H9 (cell line): ENCODE measurements around the gene SEMA4A. TPM values are rescaled to one million over a fixed set of nuclear protein-coding genes. Genes with fewer than 3 reads are reported as not detected.

ENCODE experiments used
- DNase-seq: peaks from one replicate; pipeline ENCODE4 v3.0.0-alpha.2; 2017
- H2AFZ ChIP-seq: one replicate; pipeline ENCODE4 v1.6.1; 2013; ENCODE audit warnings: mild to moderate bottlenecking, low read length, control low read depth, moderate library complexity
- H2AK5ac ChIP-seq: 2 replicates; pipeline ENCODE4 v1.6.1; 2013; ENCODE audit warnings: low read length, control low read depth, mixed read lengths; ENCODE audit not compliant: insufficient read length
- H2BK120ac ChIP-seq: one replicate; pipeline ENCODE4 v1.6.1; 2013; ENCODE audit warnings: low read depth, mild to moderate bottlenecking, low read length, control low read depth, inconsistent platforms; ENCODE audit not compliant: poor library complexity, severe bottlenecking
- H2BK12ac ChIP-seq: 2 replicates; pipeline ENCODE4 v1.6.1; 2013; ENCODE audit warnings: low read length, control low read depth, mixed read lengths, low read depth; ENCODE audit not compliant: insufficient read length
- H2BK15ac ChIP-seq: 2 replicates; pipeline ENCODE4 v1.6.1; 2013; ENCODE audit warnings: low read depth, low read length, control low read depth
- H2BK20ac ChIP-seq: one replicate; pipeline ENCODE4 v1.6.1; 2013; ENCODE audit warnings: low read depth, mild to moderate bottlenecking, low read length, control low read depth, inconsistent platforms; ENCODE audit not compliant: poor library complexity, severe bottlenecking
- H2BK5ac ChIP-seq: 2 replicates; pipeline ENCODE4 v1.6.1; 2013; ENCODE audit warnings: low read length, control low read depth, mixed read lengths; ENCODE audit not compliant: insufficient read length
- H3K14ac ChIP-seq: 2 replicates; pipeline ENCODE4 v1.6.1; 2013; ENCODE audit warnings: low read length, control low read depth; ENCODE audit not compliant: insufficient read depth
- H3K18ac ChIP-seq: 2 replicates; pipeline ENCODE4 v1.6.1; 2013; ENCODE audit warnings: low read depth, mild to moderate bottlenecking, mixed read lengths, low read length, control low read depth; ENCODE audit not compliant: insufficient read length
- H3K23ac ChIP-seq: 2 replicates; pipeline ENCODE4 v1.6.1; 2013; ENCODE audit warnings: low read length, control low read depth, mixed read lengths, low read depth; ENCODE audit not compliant: insufficient read length
- H3K23me2 ChIP-seq: 2 replicates; pipeline ENCODE4 v1.6.1; 2013; ENCODE audit warnings: low read depth, mild to moderate bottlenecking, mixed read lengths, low read length, control low read depth; ENCODE audit not compliant: insufficient read length, poor library complexity, severe bottlenecking
- H3K27ac ChIP-seq: 2 replicates; pipeline ENCODE4 v1.5.1; 2013; ENCODE audit warnings: low read length, control low read depth, mixed read lengths, low read depth; ENCODE audit not compliant: insufficient read length
- H3K27me3 ChIP-seq: 2 replicates; pipeline ENCODE4 v1.6.1; 2013; ENCODE audit warnings: low read length, control low read depth, inconsistent platforms; ENCODE audit not compliant: insufficient read depth
- H3K4ac ChIP-seq: 2 replicates; pipeline ENCODE4 v1.6.1; 2013; ENCODE audit warnings: low read depth, mild to moderate bottlenecking, control low read depth, inconsistent platforms, low read length, moderate library complexity
- H3K4me1 ChIP-seq: 2 replicates; pipeline ENCODE4 v1.6.1; 2013; ENCODE audit warnings: low read length, control low read depth, inconsistent platforms; ENCODE audit not compliant: insufficient read depth
- H3K4me2 ChIP-seq: 2 replicates; pipeline ENCODE4 v1.6.1; 2013; ENCODE audit warnings: low read length, control low read depth, mixed read lengths; ENCODE audit not compliant: insufficient read length, insufficient read depth
- H3K56ac ChIP-seq: 2 replicates; pipeline ENCODE4 v1.6.1; 2013; ENCODE audit warnings: low read depth, mild to moderate bottlenecking, mixed read lengths, low read length, control low read depth; ENCODE audit not compliant: insufficient read length
- H3K79me1 ChIP-seq: 2 replicates; pipeline ENCODE4 v1.6.1; 2013; ENCODE audit warnings: low read depth, mild to moderate bottlenecking, moderate library complexity, low read length, control low read depth, inconsistent platforms; ENCODE audit not compliant: insufficient read depth, poor library complexity, severe bottlenecking
- H3K79me2 ChIP-seq: 2 replicates; pipeline ENCODE4 v1.6.1; 2013; ENCODE audit warnings: low read length, control low read depth, inconsistent platforms; ENCODE audit not compliant: insufficient read depth
- H3K9ac ChIP-seq: 2 replicates; pipeline ENCODE4 v1.6.1; 2013; ENCODE audit warnings: low read length, control low read depth, mixed read lengths; ENCODE audit not compliant: insufficient read length; ENCODE audit errors: extremely low read depth
- H3K9me3 ChIP-seq: one replicate; pipeline ENCODE4 v1.6.1; 2013; ENCODE audit warnings: low read depth, low read length, inconsistent platforms; ENCODE audit not compliant: control insufficient read depth
- H3T11ph ChIP-seq: one replicate; pipeline ENCODE4 v1.6.1; 2013; ENCODE audit warnings: mild to moderate bottlenecking, low read length, control low read depth, inconsistent platforms
- H4K20me1 ChIP-seq: one replicate; pipeline ENCODE4 v1.6.1; 2013; ENCODE audit not compliant: control insufficient read depth, insufficient read length, insufficient read depth
- H4K5ac ChIP-seq: 2 replicates; pipeline ENCODE4 v1.6.1; 2013; ENCODE audit warnings: low read depth, mild to moderate bottlenecking, mixed read lengths, low read length, control low read depth; ENCODE audit not compliant: insufficient read length
- H4K8ac ChIP-seq: replicated peaks from 2 replicates; pipeline ENCODE4 v1.6.1; 2013; ENCODE audit warnings: low read length, control low read depth, mixed read lengths, low read depth; ENCODE audit not compliant: insufficient read length
- H4K91ac ChIP-seq: 2 replicates; pipeline ENCODE4 v1.6.1; 2013; ENCODE audit warnings: low read depth, mild to moderate bottlenecking, moderate library complexity, mixed read lengths, low read length, control low read depth; ENCODE audit not compliant: insufficient read length
- H3K27ac Mint-ChIP-seq, 3 experiments: 2 replicates in 2 of 3; 3 replicates in 1 of 3; pipeline ENCODE4 v1.8.0; 2020 to 2021; ENCODE audit warnings: mixed read lengths in 3 of 3, mild to moderate bottlenecking in 1 of 3, moderate library complexity in 1 of 3
- H3K27me3 Mint-ChIP-seq: 2 replicates; pipeline ENCODE4 v1.8.0; 2021; ENCODE audit warnings: low read depth, mild to moderate bottlenecking, moderate library complexity, mixed read lengths
- H3K36me3 Mint-ChIP-seq, 3 experiments: 2 replicates in 2 of 3; 3 replicates in 1 of 3; pipeline ENCODE4 v1.8.0; 2020 to 2021; ENCODE audit warnings: low read depth in 3 of 3, mixed read lengths in 3 of 3; ENCODE audit not compliant: insufficient read depth in 1 of 3
- H3K4me1 Mint-ChIP-seq, 2 experiments: 2 replicates each; pipeline ENCODE4 v1.8.0; 2020; ENCODE audit warnings: mixed read lengths in 2 of 2
- H3K4me3 Mint-ChIP-seq, 2 experiments: 2 replicates in 1 of 2; 3 replicates in 1 of 2; pipeline ENCODE4 v1.8.0; 2020 to 2021; ENCODE audit warnings: mild to moderate bottlenecking in 2 of 2, mixed read lengths in 2 of 2, moderate library complexity in 1 of 2
- H3K9me3 Mint-ChIP-seq, 2 experiments: 2 replicates in 1 of 2; 3 replicates in 1 of 2; pipeline ENCODE4 v1.8.0; 2020; ENCODE audit warnings: mild to moderate bottlenecking in 2 of 2, mixed read lengths in 2 of 2, moderate library complexity in 1 of 2
- WGBS: extraction: QIAGEN DNeasy Blood & Tissue Kit; methylation state at CpG from one replicate; pipeline ENCODE4 v1.1.7; 2013; ENCODE audit warnings: missing lambda C conversion rate, low lambda C conversion rate, mixed read lengths; ENCODE audit not compliant: insufficient read length; ENCODE audit errors: extremely low coverage; 5-methylcytosine and 5-hydroxymethylcytosine counted together
- total RNA-seq: library from RNA; stranded (reverse); gene quantifications from 2 replicates; pipeline ENCODE4 v1.2.1, GENCODE V29; 2021
- TF ChIP-seq, protein P1 (sequence below): fragments of 200-600 bp; sonication (generic); conservative IDR thresholded peaks from 3 replicates; pipeline ENCODE4 v1.8.0; 2021; ENCODE audit warnings: antibody characterized with exemption, mild to moderate bottlenecking

Gene SEMA4A
- total RNA-seq, 1 experiment from 2014 or later, result 11.1 TPM

- WGBS, result no CpG with 5 or more reads among the region's 5 CpGs
- H3K18ac ChIP-seq, result no peak overlapping the region
- H2AFZ ChIP-seq, result no peak overlapping the region
- Mint-ChIP-seq H3K4me3 (no peak overlapping the region; a peak in 1 of 5 replicates), H3K27ac (no peak overlapping the region; a peak in 1 of 7 replicates), H3K9me3 (no peaks in the 10 kb centered on the region), H3K4me1 (peaks cover 29 to 32% of the 10 kb centered on the region in 2 experiments), H3K27me3 (no peaks in the 10 kb centered on the region), H3K36me3 (peaks cover 0 to 15% (median 3%) of the 10 kb centered on the region in 3 experiments; a peak in 5 of 7 replicates)
- H4K91ac ChIP-seq, result no peak overlapping the region
- H3K14ac ChIP-seq, result no peak overlapping the region
- no peaks in the 10 kb centered on the region for H3K27me3 ChIP-seq
- H2BK20ac ChIP-seq, result no peak overlapping the region
- no peak overlapping the region for H2BK12ac ChIP-seq
- H4K20me1 ChIP-seq, result no peaks in the 10 kb centered on the region
- H4K5ac ChIP-seq, result no peak overlapping the region
- no peak overlapping the region for H2AK5ac ChIP-seq
- no peak for DNase-seq
- TF ChIP-seq, protein P1, sequence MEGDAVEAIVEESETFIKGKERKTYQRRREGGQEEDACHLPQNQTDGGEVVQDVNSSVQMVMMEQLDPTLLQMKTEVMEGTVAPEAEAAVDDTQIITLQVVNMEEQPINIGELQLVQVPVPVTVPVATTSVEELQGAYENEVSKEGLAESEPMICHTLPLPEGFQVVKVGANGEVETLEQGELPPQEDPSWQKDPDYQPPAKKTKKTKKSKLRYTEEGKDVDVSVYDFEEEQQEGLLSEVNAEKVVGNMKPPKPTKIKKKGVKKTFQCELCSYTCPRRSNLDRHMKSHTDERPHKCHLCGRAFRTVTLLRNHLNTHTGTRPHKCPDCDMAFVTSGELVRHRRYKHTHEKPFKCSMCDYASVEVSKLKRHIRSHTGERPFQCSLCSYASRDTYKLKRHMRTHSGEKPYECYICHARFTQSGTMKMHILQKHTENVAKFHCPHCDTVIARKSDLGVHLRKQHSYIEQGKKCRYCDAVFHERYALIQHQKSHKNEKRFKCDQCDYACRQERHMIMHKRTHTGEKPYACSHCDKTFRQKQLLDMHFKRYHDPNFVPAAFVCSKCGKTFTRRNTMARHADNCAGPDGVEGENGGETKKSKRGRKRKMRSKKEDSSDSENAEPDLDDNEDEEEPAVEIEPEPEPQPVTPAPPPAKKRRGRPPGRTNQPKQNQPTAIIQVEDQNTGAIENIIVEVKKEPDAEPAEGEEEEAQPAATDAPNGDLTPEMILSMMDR, result no peak
- H2BK5ac ChIP-seq, result no peak overlapping the region
- peaks cover 5% of the 10 kb centered on the region for H3K23me2 ChIP-seq
- no peaks in the 10 kb centered on the region; the same call in 1 of the 2 replicates for H3K4me1 ChIP-seq
- no peak overlapping the region for H3K23ac ChIP-seq
- no peaks in the 10 kb centered on the region for H3K79me2 ChIP-seq
- no peak overlapping the region for H4K8ac ChIP-seq
- no peak overlapping the region for H2BK15ac ChIP-seq
- H3K9ac ChIP-seq, result no peak overlapping the region
- no peak overlapping the region for H3K27ac ChIP-seq
- no peak overlapping the region for H2BK120ac ChIP-seq
- H3T11ph ChIP-seq, result no peak overlapping the region
- no peaks in the 10 kb centered on the region for H3K9me3 ChIP-seq
- no peak overlapping the region for H3K4me2 ChIP-seq
- no peak overlapping the region for H3K4ac ChIP-seq
- no peak overlapping the region for H3K56ac ChIP-seq
- no peaks in the 10 kb centered on the region for H3K79me1 ChIP-seq
Measured at GRCh38 chr1:156157966-156158365, 4.6 kb downstream of the SEMA4A start.
